Hypothalamus (tissue), 51 donors: Measurements from ENCODE around the gene AKAP12.

Experiments
- DNase-seq, 51 donors: peaks; one replicate each; lab custom pipeline; 2025; lab: John Stamatoyannopoulos, UW

The AKAP12 gene

DNA sequence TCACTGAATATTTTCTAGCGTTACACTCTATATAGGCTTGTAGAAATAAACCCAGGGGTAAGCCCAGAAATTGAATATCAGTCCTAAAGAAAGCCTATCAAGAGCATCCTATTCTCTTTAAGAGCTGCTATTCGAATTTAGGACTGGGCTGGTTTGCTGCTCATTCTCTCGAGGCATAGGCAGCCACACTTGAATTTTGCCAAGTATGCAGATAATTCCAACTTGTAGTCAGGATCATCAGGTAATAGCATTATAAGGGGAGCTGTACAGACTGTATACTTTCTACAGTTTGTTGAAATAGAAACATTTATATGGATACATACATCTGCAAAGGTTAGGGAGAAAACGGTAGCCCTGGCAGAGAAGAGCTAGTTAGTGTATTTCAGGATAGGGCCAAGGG lies 153.6 kb downstream of the AKAP12 start:
- no peak for DNase-seq

- DNase-seq, result no peak
Observed at GRCh38 chr6:151399679-151400078, 159.9 kb downstream of the AKAP12 start.

DNA sequence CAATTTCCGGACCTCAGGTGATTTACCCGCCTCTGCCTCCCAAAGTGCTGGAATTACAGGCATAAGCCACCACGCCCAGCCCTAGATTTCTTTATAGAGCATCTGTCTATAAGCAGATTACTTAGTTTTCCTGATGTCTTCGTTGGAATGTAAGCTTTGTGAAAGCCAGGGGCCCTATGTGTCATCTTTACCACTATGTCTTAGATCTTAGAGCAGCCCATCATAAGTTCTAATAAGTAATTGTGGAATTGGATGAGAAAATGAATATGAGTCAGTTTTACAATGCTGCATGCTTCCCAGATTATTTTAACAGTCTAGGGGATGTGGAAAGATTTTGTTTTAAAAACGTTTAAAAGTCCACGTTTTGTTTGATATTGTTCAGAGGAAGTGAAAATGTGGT lies 160.7 kb downstream of the AKAP12 start:
- no peak for DNase-seq

- no peak for DNase-seq
Observed at GRCh38 chr6:151402228-151402627, 162.5 kb downstream of the AKAP12 start.

DNA sequence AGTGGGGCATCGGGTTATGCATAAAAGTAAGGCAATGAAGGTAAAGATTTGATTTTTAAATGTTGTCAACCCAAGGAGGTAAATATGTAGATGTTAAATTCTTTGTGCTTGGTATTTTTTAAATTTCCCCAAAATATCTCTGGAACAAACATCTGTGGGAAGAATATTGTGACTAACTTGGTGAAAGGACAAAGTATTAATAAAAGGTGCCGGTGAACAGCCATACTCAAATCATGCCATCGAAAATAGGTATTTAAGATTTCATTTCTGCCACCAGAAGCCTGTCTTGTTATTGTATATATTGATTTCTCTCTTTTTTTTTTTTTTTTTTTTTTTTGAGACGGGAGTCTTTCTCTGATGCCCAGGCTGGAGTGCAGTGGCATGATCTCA lies 164.1 kb downstream of the AKAP12 start:
- no peak for DNase-seq
